Measurements from ENCODE around the gene STXBP3.

STXBP3 gene

GRCh38 chr1:108718927-108719655, 27.4 kb upstream of the STXBP3 start:
- DNase-seq, result no peak
- no peak overlapping the region for H3K4me3 Mint-ChIP-seq
- H3K27ac Mint-ChIP-seq, result no peak overlapping the region
- peaks cover 3% of the 10 kb centered on the region for H3K4me1 Mint-ChIP-seq (ENCODE audit: low read depth)
- no peaks in the 10 kb centered on the region for H3K36me3 Mint-ChIP-seq (ENCODE audit: low read depth)
- H3K9me3 Mint-ChIP-seq, result no peaks in the 10 kb centered on the region
- H3K27me3 Mint-ChIP-seq, result no peaks in the 10 kb centered on the region

GRCh38 chr1:108719656-108720435, 26.6 kb upstream of the STXBP3 start:
- no peak for DNase-seq
- H3K27ac Mint-ChIP-seq, result no peak overlapping the region
- H3K4me1 Mint-ChIP-seq (ENCODE audit: low read depth), result peaks cover 3% of the 10 kb centered on the region
- H3K27me3 Mint-ChIP-seq, result no peaks in the 10 kb centered on the region
- no peaks in the 10 kb centered on the region for H3K9me3 Mint-ChIP-seq
- no peaks in the 10 kb centered on the region for H3K36me3 Mint-ChIP-seq (ENCODE audit: low read depth)
- H3K4me3 Mint-ChIP-seq, result no peak overlapping the region

- Mint-ChIP-seq H3K4me3 (no peak overlapping the region), H3K36me3 (ENCODE audit: low read depth) (no peaks in the 10 kb centered on the region), H3K27ac (no peak overlapping the region), H3K4me1 (ENCODE audit: low read depth) (peaks cover 3% of the 10 kb centered on the region), H3K9me3 (no peaks in the 10 kb centered on the region), H3K27me3 (no peaks in the 10 kb centered on the region)
- no peak for DNase-seq
Measured at GRCh38 chr1:108722292-108722691, 24.2 kb upstream of the STXBP3 start.

GRCh38 chr1:108725906-108726305, 20.6 kb upstream of the STXBP3 start:
- H3K36me3 Mint-ChIP-seq (ENCODE audit: low read depth), result no peaks in the 10 kb centered on the region
- H3K27me3 Mint-ChIP-seq, result no peaks in the 10 kb centered on the region
- no peaks in the 10 kb centered on the region for H3K9me3 Mint-ChIP-seq
- DNase-seq, result no peak
- H3K4me1 Mint-ChIP-seq (ENCODE audit: low read depth), result no peaks in the 10 kb centered on the region
- no peak overlapping the region for H3K27ac Mint-ChIP-seq
- no peak overlapping the region for H3K4me3 Mint-ChIP-seq

- H3K4me3 Mint-ChIP-seq, result no peak overlapping the region
- no peaks in the 10 kb centered on the region for H3K4me1 Mint-ChIP-seq (ENCODE audit: low read depth)
- H3K9me3 Mint-ChIP-seq, result no peaks in the 10 kb centered on the region
- DNase-seq, result no peak
- H3K27ac Mint-ChIP-seq, result no peak overlapping the region
- no peaks in the 10 kb centered on the region for H3K27me3 Mint-ChIP-seq
- H3K36me3 Mint-ChIP-seq (ENCODE audit: low read depth), result no peaks in the 10 kb centered on the region
Measured at GRCh38 chr1:108728327-108728923, 18.0 kb upstream of the STXBP3 start.

- DNase-seq, result no peak
- Mint-ChIP-seq H3K27me3 (no peaks in the 10 kb centered on the region), H3K27ac (no peak overlapping the region), H3K9me3 (no peaks in the 10 kb centered on the region), H3K4me3 (no peak overlapping the region), H3K4me1 (ENCODE audit: low read depth) (no peaks in the 10 kb centered on the region), H3K36me3 (ENCODE audit: low read depth) (no peaks in the 10 kb centered on the region)
Measured at GRCh38 chr1:108729481-108729880, 17.0 kb upstream of the STXBP3 start.

- no peak overlapping the region for H3K4me3 Mint-ChIP-seq
- no peaks in the 10 kb centered on the region for H3K36me3 Mint-ChIP-seq (ENCODE audit: low read depth)
- H3K9me3 Mint-ChIP-seq, result no peaks in the 10 kb centered on the region
- no peak overlapping the region for H3K27ac Mint-ChIP-seq
- no peak for DNase-seq
- H3K27me3 Mint-ChIP-seq, result no peaks in the 10 kb centered on the region
- no peaks in the 10 kb centered on the region for H3K4me1 Mint-ChIP-seq (ENCODE audit: low read depth)
Measured at GRCh38 chr1:108732398-108732797, 14.1 kb upstream of the STXBP3 start.

- no peaks in the 10 kb centered on the region for H3K9me3 Mint-ChIP-seq
- H3K36me3 Mint-ChIP-seq (ENCODE audit: low read depth), result no peaks in the 10 kb centered on the region
- DNase-seq, result no peak
- H3K27ac Mint-ChIP-seq, result no peak overlapping the region
- no peak overlapping the region for H3K4me3 Mint-ChIP-seq
- H3K27me3 Mint-ChIP-seq, result no peaks in the 10 kb centered on the region
- no peaks in the 10 kb centered on the region for H3K4me1 Mint-ChIP-seq (ENCODE audit: low read depth)
Measured at GRCh38 chr1:108734171-108734865, 12.2 kb upstream of the STXBP3 start.

GRCh38 chr1:108742253-108742652, 4.2 kb upstream of the STXBP3 start:
- peaks cover 7% of the 10 kb centered on the region for H3K4me1 Mint-ChIP-seq (ENCODE audit: low read depth)
- no peak overlapping the region for H3K27ac Mint-ChIP-seq
- H3K9me3 Mint-ChIP-seq, result no peaks in the 10 kb centered on the region
- DNase-seq, result no peak
- H3K4me3 Mint-ChIP-seq, result no peak overlapping the region
- H3K27me3 Mint-ChIP-seq, result no peaks in the 10 kb centered on the region
- peaks cover 6% of the 10 kb centered on the region for H3K36me3 Mint-ChIP-seq (ENCODE audit: low read depth)

GRCh38 chr1:108745980-108746381, 493 bp upstream of the STXBP3 start:
- Mint-ChIP-seq H3K4me3 (peak overlapping the region; percentile 90), H3K4me1 (ENCODE audit: low read depth) (peaks cover 36% of the 10 kb centered on the region), H3K27ac (peak overlapping the region; percentile 96), H3K27me3 (no peaks in the 10 kb centered on the region), H3K36me3 (ENCODE audit: low read depth) (peaks cover 23% of the 10 kb centered on the region), H3K9me3 (no peaks in the 10 kb centered on the region)
- DNase-seq, result no peak

- H3K36me3 Mint-ChIP-seq (ENCODE audit: low read depth), result peaks cover 24% of the 10 kb centered on the region
- no peaks in the 10 kb centered on the region for H3K9me3 Mint-ChIP-seq
- H3K27me3 Mint-ChIP-seq, result no peaks in the 10 kb centered on the region
- H3K4me3 Mint-ChIP-seq, result peak overlapping the region; percentile 90
- peaks cover 37% of the 10 kb centered on the region for H3K4me1 Mint-ChIP-seq (ENCODE audit: low read depth)
- no peak for DNase-seq
- H3K27ac Mint-ChIP-seq, result peak overlapping the region; percentile 96
Measured at GRCh38 chr1:108747171-108747850, 837 bp downstream of the STXBP3 start.

GRCh38 chr1:108747898-108748297, 1.4 kb downstream of the STXBP3 start:
- Mint-ChIP-seq H3K4me1 (ENCODE audit: low read depth) (peaks cover 41% of the 10 kb centered on the region), H3K4me3 (peak overlapping the region; percentile 90), H3K9me3 (no peaks in the 10 kb centered on the region), H3K27me3 (no peaks in the 10 kb centered on the region), H3K36me3 (ENCODE audit: low read depth) (peaks cover 30% of the 10 kb centered on the region), H3K27ac (no peak overlapping the region)
- no peak for DNase-seq

GRCh38 chr1:108749081-108749480, 2.6 kb downstream of the STXBP3 start:
- Mint-ChIP-seq H3K27ac (no peak overlapping the region), H3K4me3 (no peak overlapping the region)

More at GRCh38 chr1:108749081-108749480, 2.6 kb downstream of the STXBP3 start:
- peaks cover 43% of the 10 kb centered on the region for H3K4me1 Mint-ChIP-seq (ENCODE audit: low read depth)
- H3K9me3 Mint-ChIP-seq, result no peaks in the 10 kb centered on the region
- peaks cover 38% of the 10 kb centered on the region for H3K36me3 Mint-ChIP-seq (ENCODE audit: low read depth)
- H3K27me3 Mint-ChIP-seq, result no peaks in the 10 kb centered on the region
- DNase-seq, result no peak
